Measurements from ENCODE around the gene CACNA2D3.

- TF ChIP-seq CTCF (IDR thresholded peaks at IDR 0.05) (no peak), POLR2AphosphoS5 (IDR thresholded peaks at IDR 0.05) (no peak), EP300 (IDR thresholded peaks at IDR 0.05; ENCODE audit: low read depth) (no peak), POLR2A (IDR thresholded peaks at IDR 0.05) (no peak)
These were observed 531.3 kb downstream of the CACNA2D3 start for GRCh38 chr3:54653456-54654195.

Measured in transverse colon (tissue), 4 donors.